ENCODE results near the gene PNMA8C. TPM values are rescaled to one million over a fixed set of nuclear protein-coding genes. Genes with fewer than 3 reads are reported as not detected.
A peak's percentile ranks its signal among the peaks of the same experiment; 100 is the strongest.
"Not testable (repeated sequence)": the region's sequence is repeated elsewhere in the genome, so short reads cannot be mapped to it uniquely, and the experiment has no call there.

The PNMA8C gene
- total and polyA plus RNA-seq, 2 experiments from 2014 or later: 0.20 to 0.69 TPM

DNA sequence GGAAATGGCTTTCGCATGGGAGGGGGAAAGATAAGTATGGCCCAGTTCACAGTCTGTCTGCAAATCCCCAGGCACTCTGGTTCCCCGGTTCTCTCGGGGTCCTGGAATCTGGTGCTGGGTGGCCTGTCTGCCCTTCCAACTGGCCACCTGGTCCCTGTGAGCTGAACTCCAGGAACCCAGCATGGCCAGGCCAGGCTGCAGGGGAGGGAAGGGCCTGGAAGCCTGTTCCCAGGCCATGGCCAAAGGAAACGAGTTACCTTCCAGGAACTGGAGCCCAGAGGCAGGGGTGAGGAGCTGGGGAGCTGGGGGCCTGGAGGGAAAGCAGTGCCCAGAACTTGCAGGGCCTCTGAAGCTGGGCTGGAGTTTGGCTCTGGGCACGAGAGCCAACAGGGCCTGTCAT is 19.1 kb upstream of the PNMA8C start:
- Histone ChIP-seq H3K27ac (no peak overlapping the region), H3K9me3 (ENCODE audit: low read depth) (no peaks in the 10 kb centered on the region), H3K27me3 (no peaks in the 10 kb centered on the region), H3K36me3 (no peaks in the 10 kb centered on the region), H3K4me1 (ENCODE audit: low read depth) (peaks cover 6% of the 10 kb centered on the region), H3K4me3 (no peak overlapping the region)
- TF ChIP-seq, protein P1, sequence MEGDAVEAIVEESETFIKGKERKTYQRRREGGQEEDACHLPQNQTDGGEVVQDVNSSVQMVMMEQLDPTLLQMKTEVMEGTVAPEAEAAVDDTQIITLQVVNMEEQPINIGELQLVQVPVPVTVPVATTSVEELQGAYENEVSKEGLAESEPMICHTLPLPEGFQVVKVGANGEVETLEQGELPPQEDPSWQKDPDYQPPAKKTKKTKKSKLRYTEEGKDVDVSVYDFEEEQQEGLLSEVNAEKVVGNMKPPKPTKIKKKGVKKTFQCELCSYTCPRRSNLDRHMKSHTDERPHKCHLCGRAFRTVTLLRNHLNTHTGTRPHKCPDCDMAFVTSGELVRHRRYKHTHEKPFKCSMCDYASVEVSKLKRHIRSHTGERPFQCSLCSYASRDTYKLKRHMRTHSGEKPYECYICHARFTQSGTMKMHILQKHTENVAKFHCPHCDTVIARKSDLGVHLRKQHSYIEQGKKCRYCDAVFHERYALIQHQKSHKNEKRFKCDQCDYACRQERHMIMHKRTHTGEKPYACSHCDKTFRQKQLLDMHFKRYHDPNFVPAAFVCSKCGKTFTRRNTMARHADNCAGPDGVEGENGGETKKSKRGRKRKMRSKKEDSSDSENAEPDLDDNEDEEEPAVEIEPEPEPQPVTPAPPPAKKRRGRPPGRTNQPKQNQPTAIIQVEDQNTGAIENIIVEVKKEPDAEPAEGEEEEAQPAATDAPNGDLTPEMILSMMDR (IDR thresholded peaks at IDR 0.05; ENCODE audit: low read depth, low read length): no peak
- no peak for DNase-seq (ENCODE audit: low read depth in 1 of 2, low spot score in 1 of 2)

DNA sequence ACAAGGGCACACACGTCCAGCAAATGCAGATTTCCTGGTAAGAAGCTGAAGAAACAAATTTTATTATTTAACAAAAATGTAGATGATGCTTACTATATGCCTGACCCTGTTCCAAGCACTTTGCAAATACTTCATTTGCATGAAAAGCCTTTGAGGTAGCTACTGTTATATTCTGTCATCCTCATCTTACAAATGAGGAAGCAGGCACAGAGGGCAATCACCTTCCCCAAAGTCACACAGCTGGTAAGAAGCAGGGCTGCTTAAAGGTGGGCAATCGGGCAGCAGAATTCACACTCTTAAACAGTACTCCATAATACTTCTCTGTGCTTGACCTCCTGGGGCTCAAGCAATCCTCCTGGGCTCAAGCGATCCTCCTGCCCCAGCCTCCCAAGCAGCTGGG is 18.3 kb upstream of the PNMA8C start:
- Histone ChIP-seq H3K9me3 (ENCODE audit: low read depth) (no peaks in the 10 kb centered on the region), H3K27ac (no peak overlapping the region), H3K4me1 (ENCODE audit: low read depth) (peaks cover 6% of the 10 kb centered on the region), H3K36me3 (no peaks in the 10 kb centered on the region), H3K4me3 (no peak overlapping the region), H3K27me3 (no peaks in the 10 kb centered on the region)
- no peak for DNase-seq (ENCODE audit: low read depth in 1 of 2, low spot score in 1 of 2)
- TF ChIP-seq, protein P1 (IDR thresholded peaks at IDR 0.05; ENCODE audit: low read depth, low read length): no peak

DNA sequence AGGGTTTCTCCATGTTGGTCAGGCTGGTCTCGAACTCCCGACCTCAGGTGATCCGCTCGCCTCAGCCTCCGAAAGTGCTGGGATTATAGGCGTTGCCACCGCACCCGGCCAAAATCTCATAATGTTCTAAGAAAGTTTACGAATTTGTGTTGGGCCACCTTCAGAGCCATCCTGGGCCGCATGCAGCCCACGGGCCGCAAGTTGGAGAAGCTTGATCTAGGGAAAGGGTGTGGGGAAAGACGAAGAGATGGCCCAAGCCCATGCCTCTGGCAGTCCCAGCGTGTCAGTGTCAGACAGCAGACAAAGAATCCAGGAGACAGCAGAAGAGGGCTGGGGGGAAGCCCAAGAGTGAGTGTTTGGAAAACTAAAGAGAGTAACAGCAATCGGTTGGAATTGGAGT is 17.3 kb upstream of the PNMA8C start:
- Histone ChIP-seq H3K36me3 (no peaks in the 10 kb centered on the region), H3K4me1 (ENCODE audit: low read depth) (peaks cover 4% of the 10 kb centered on the region), H3K9me3 (ENCODE audit: low read depth) (no peaks in the 10 kb centered on the region), H3K27ac (no peak overlapping the region), H3K4me3 (no peak overlapping the region), H3K27me3 (no peaks in the 10 kb centered on the region)
- TF ChIP-seq, protein P1 (IDR thresholded peaks at IDR 0.05; ENCODE audit: low read depth, low read length): no peak
- DNase-seq (ENCODE audit: low read depth in 1 of 2, low spot score in 1 of 2): no peak

DNA sequence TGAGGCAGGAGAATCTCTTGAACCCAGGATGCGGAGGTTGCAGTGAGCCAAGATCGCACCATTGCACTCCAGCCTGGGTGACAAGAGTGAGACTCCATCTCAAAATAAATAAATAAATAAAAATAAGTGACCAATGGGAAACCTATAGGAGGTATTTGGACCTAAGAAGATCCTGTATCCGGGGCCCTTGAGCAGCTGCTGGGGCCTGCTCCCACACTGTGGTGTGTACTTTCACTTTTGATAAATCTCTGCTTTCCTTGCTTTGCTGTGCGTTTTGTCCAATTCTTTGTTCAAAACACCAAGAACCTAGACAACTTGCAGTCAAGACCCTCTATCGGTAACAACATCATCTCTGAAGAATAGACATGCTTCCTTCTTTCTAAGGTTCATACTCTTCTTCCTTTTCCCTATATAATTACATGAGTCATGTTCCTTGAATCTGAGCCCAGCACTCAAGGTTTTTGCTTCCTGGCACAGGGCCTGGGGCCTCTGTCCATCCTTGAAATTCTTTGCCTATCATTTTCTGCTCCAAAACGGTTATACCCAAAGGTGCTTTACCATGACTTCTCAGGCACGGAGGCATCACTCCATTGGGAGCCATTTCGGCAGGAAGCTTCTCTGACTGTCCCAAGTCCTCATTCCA is 14.2 kb upstream of the PNMA8C start:
- Histone ChIP-seq H3K27me3 (no peaks in the 10 kb centered on the region), H3K27ac (no peak overlapping the region), H3K36me3 (no peaks in the 10 kb centered on the region), H3K9me3 (ENCODE audit: low read depth) (no peaks in the 10 kb centered on the region), H3K4me3 (no peak overlapping the region), H3K4me1 (ENCODE audit: low read depth) (no peaks in the 10 kb centered on the region)
- TF ChIP-seq, protein P1 (IDR thresholded peaks at IDR 0.05; ENCODE audit: low read depth, low read length): no peak
- DNase-seq (ENCODE audit: low read depth in 1 of 2, low spot score in 1 of 2): peak in 1 of 2 donors; percentile 85

DNA sequence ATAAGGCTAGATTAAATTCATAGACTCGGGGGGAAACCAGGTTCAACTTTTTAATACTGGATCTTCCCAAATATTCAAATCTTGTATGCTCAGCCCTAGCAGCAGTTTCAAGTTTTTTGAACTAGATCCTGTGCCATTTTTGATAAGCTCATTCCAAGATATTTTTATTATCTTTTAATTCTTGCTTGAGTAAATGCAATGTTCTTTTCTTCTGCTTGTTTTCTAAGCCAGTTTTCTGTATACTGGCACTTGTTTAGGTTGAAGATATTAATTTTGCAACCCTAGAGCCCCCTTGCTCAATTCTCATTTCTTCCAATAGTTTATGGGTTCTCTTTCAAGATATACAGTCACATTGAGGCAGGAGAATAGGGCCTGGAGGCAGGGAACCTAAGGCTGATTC is 13.1 kb upstream of the PNMA8C start:
- TF ChIP-seq, protein P1 (IDR thresholded peaks at IDR 0.05; ENCODE audit: low read depth, low read length): no peak
- DNase-seq (ENCODE audit: low read depth in 1 of 2, low spot score in 1 of 2): peak in 1 of 2 donors; percentile 61
- Histone ChIP-seq H3K4me3 (no peak overlapping the region), H3K36me3 (no peaks in the 10 kb centered on the region), H3K4me1 (ENCODE audit: low read depth) (no peaks in the 10 kb centered on the region), H3K27ac (no peak overlapping the region), H3K9me3 (ENCODE audit: low read depth) (no peaks in the 10 kb centered on the region), H3K27me3 (no peaks in the 10 kb centered on the region)

DNA sequence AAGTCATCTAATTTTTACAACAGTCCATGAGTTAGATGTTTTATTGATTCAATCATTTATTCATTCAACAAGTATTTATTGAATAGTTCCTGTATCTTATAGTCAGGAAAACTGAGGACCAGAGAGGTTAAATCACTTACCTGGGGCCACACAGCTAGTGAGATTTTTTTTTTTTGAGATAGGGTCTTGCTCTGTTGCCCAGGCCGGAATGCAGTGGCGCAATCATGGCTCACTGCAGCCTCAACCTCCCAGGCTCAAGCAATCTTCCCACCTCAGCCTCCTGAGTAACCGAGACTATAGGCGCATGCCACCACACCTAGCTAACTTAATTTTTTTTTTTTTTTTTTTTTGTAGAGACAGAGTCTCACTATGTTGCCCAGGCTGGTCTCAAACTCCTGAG is 7.0 kb upstream of the PNMA8C start:
- H3K4me3 ChIP-seq; H3K4me1 ChIP-seq (ENCODE audit: low read depth); DNase-seq (ENCODE audit: low read depth in 1 of 2, low spot score in 1 of 2); H3K27me3 ChIP-seq; H3K36me3 ChIP-seq; H3K27ac ChIP-seq; H3K9me3 ChIP-seq (ENCODE audit: low read depth): not testable (repeated sequence)

Measured in cardiac muscle cell (in vitro differentiated cells and primary cell).